HepG2 (cell line): ENCODE results near the gene NRDE2. TPM values are rescaled to one million over a fixed set of nuclear protein-coding genes. Genes with fewer than 3 reads are reported as not detected.

Experiments used
- ATAC-seq: fragments of 200-7000 bp; cut with Tn5 transposase; 3 replicates; pipeline ENCODE4 v1.9.1; 2020; ENCODE audit warnings: mild to moderate bottlenecking, moderate library complexity
- BruUV-seq: library from RNA; stranded (reverse); fragments of 400-500 nt; replicated peaks from 2 replicates; lab custom pipeline; 2021; lab: Mats Ljungman, UMichigan
- CTCF ChIA-PET: fragments of 300-600 bp; formaldehyde crosslinking; extraction: SDS; loops from one replicate; lab custom pipeline; 2021; ENCODE audit warnings: low total read pairs, inconsistent platforms, low intra/inter-chr PET ratio; lab: Yijun Ruan, JAX
- POLR2A ChIA-PET: fragments of 350-600 bp; sonication (Branson Sonifier 250); formaldehyde crosslinking; loops from one replicate; lab custom pipeline; 2020; ENCODE audit warnings: antibody characterized with exemption, inconsistent platforms; lab: Yijun Ruan, JAX
- DNase-seq: peaks from one replicate; pipeline ENCODE4 v3.0.0-alpha.2; 2015; ENCODE audit warnings: low spot score
- FAIRE-seq: peaks from 3 replicates; lab custom pipeline; 2011; peaks lifted over from hg19 to GRCh38; lab: Jason Lieb, UNC
- H2AFZ ChIP-seq: one replicate; pipeline ENCODE4 v1.6.1; 2011; ENCODE audit warnings: low read length, inconsistent platforms
- H3K27ac ChIP-seq: fragments of 300-600 bp; 3 replicates; pipeline ENCODE4 v1.8.0; 2011; ENCODE audit warnings: mixed run types, mild to moderate bottlenecking, mixed read lengths, low read length, inconsistent platforms; ENCODE audit not compliant: insufficient read depth; ENCODE audit errors: extremely low read length
- H3K27me3 ChIP-seq, 2 experiments: fragments of 200-600 bp in 1 of 2; 2 replicates in 1 of 2; 3 replicates in 1 of 2; pipeline versions ENCODE4 v1.6.0 to v1.8.0; 2011; ENCODE audit warnings: low read length in 2 of 2, mild to moderate bottlenecking in 2 of 2, moderate library complexity in 2 of 2, inconsistent platforms in 1 of 2; ENCODE audit not compliant: insufficient read depth in 2 of 2, control insufficient read depth in 1 of 2
- H3K36me3 ChIP-seq, 2 experiments: fragments of 200-600 bp in 1 of 2; replicated peaks in 1 of 2; 2 replicates in 1 of 2; 3 replicates in 1 of 2; pipeline versions ENCODE4 v1.5.1 to v1.8.0; 2011; ENCODE audit warnings: low read length in 2 of 2, inconsistent platforms in 1 of 2; ENCODE audit not compliant: insufficient read depth in 2 of 2, control insufficient read depth in 1 of 2
- H3K4me1 ChIP-seq: 2 replicates; pipeline ENCODE4 v1.5.1; 2012; ENCODE audit warnings: low read length, inconsistent platforms; ENCODE audit not compliant: insufficient read depth
- H3K4me2 ChIP-seq: 2 replicates; pipeline ENCODE4 v1.6.0; 2011; ENCODE audit warnings: low read depth, low read length, inconsistent platforms
- H3K4me3 ChIP-seq, 3 experiments: fragments of 200-600 bp in 1 of 3; sonication (generic), shearing (Covaris generic) in 1 of 3; replicated peaks in 1 of 3; 2 replicates each; pipeline ENCODE4 v1.5.1; 2011 to 2016; ENCODE audit warnings: low read length in 3 of 3, inconsistent platforms in 2 of 3, low read depth in 2 of 3, mild to moderate bottlenecking in 2 of 3, control low read depth in 1 of 3, mixed read lengths in 1 of 3; ENCODE audit not compliant: insufficient read depth in 1 of 3
- H3K79me2 ChIP-seq: one replicate; pipeline ENCODE4 v1.6.1; 2011; ENCODE audit warnings: low read length, inconsistent platforms; ENCODE audit not compliant: insufficient read depth
- H3K9ac ChIP-seq: 2 replicates; pipeline ENCODE4 v1.6.0; 2011; ENCODE audit warnings: mild to moderate bottlenecking, low read depth, low read length, inconsistent platforms; ENCODE audit not compliant: insufficient read depth
- H3K9me3 ChIP-seq: 2 replicates; pipeline ENCODE4 v1.5.1; 2012; ENCODE audit warnings: mild to moderate bottlenecking, low read length
- H4K20me1 ChIP-seq: 2 replicates; pipeline ENCODE4 v1.6.0; 2011; ENCODE audit warnings: inconsistent platforms, mild to moderate bottlenecking, low read length, moderate library complexity; ENCODE audit not compliant: insufficient read depth
- ASH2L ChIP-seq: fragments of 300-600, 200-600 bp; sonication (generic); IDR thresholded peaks from 2 replicates; pipeline ENCODE4 v1.7.0; 2017; ENCODE audit warnings: low read depth, mild to moderate bottlenecking, moderate library complexity, mixed read lengths, low read length; ENCODE audit not compliant: insufficient read length
- DNMT3B ChIP-seq: conservative IDR thresholded peaks from 2 replicates; pipeline ENCODE4 v1.6.1; 2016; ENCODE audit warnings: missing biosample characterization, control low read depth
- HDAC2 ChIP-seq: sonication (generic); formaldehyde crosslinking; IDR thresholded peaks from 2 replicates; pipeline ENCODE4 v1.4.0; 2020; ENCODE audit warnings: missing genetic modification reagents
- NKX3-1 ChIP-seq: sonication (generic); formaldehyde crosslinking; IDR thresholded peaks from 2 replicates; pipeline ENCODE4 v1.5.0; 2020; ENCODE audit warnings: missing genetic modification reagents
- YEATS2 ChIP-seq: sonication (generic); formaldehyde crosslinking; IDR thresholded peaks from 2 replicates; pipeline ENCODE4 v1.4.0; 2020; ENCODE audit warnings: missing genetic modification reagents, borderline replicate concordance
- ZNF274 ChIP-seq: sonication (generic); formaldehyde crosslinking; IDR thresholded peaks from 2 replicates; pipeline ENCODE4 v1.5.1; 2020; ENCODE audit warnings: mild to moderate bottlenecking, missing genetic modification reagents
- ZNF547 ChIP-seq: sonication (generic); formaldehyde crosslinking; IDR thresholded peaks from 2 replicates; pipeline ENCODE4 v1.5.1; 2020; ENCODE audit warnings: mild to moderate bottlenecking, missing genetic modification reagents
- WGBS: methylation state at CpG from one replicate; pipeline ENCODE4 v1.1.6; 2017; ENCODE audit warnings: low lambda C conversion rate; 5-methylcytosine and 5-hydroxymethylcytosine counted together
- in situ Hi-C: cut with HindIII; loops from 2 replicates; pipeline ENCODE4 v1.10.0; 2017; ENCODE audit warnings: low pct_unique_long_range_greater_than_20kb; ENCODE audit not compliant: extremely low pct_ligation_motif_present
- intact Hi-C: fragments of 100-400 bp; cut with micrococcal nuclease; formaldehyde crosslinking; loops from one replicate; pipeline ENCODE4 v1.10.0; 2022; ENCODE audit not compliant: unreplicated experiment
- polyA plus RNA-seq, 8 experiments: library from polyadenylated mRNA; depleted of rRNA in 3 of 8; stranded (reverse) in 7 of 8; unstranded in 1 of 8; fragments of >200 nt; fragmentation: Illumina TruSeq in 4 of 8; extraction: Trizol in 4 of 8; gene quantifications; 2 replicates each; pipeline versions ENCODE4 v1.2.1 to v1.2.3, GENCODE V29; 2011 to 2016; ENCODE audit warnings: low read depth in 4 of 8, missing spikeins in 1 of 8, mixed read lengths in 1 of 8; ENCODE audit not compliant: insufficient read depth in 1 of 8
- total RNA-seq, 5 experiments: library from RNA; depleted of rRNA; stranded (reverse); fragments of >200 nt; fragmentation: Illumina TruSeq; extraction: Trizol; gene quantifications; 2 replicates each; pipeline ENCODE4 v1.2.3, GENCODE V29; 2016; ENCODE audit warnings: low read depth in 1 of 5
- TF ChIP-seq, protein P1 (sequence below): IDR thresholded peaks from 2 replicates; pipeline ENCODE4 v1.6.1; 2018; ENCODE audit warnings: missing genetic modification reagents, mild to moderate bottlenecking, missing compliant biosample characterization
- TF ChIP-seq, protein P2 (sequence below): IDR thresholded peaks from 2 replicates; pipeline ENCODE4 v1.6.1; 2016; ENCODE audit warnings: missing genetic modification reagents, missing compliant biosample characterization
- TF ChIP-seq, protein P3 (sequence below): sonication (generic); formaldehyde crosslinking; conservative IDR thresholded peaks from 2 replicates; pipeline ENCODE4 v1.8.0; 2022; ENCODE audit warnings: mild to moderate bottlenecking, moderate library complexity, missing genetic modification reagents
- TF ChIP-seq, protein P4 (sequence below): sonication (generic); formaldehyde crosslinking; IDR thresholded peaks from 2 replicates; pipeline ENCODE4 v1.4.0; 2020; ENCODE audit warnings: missing genetic modification reagents
- TF ChIP-seq, protein P5 (sequence below): IDR thresholded peaks from 2 replicates; pipeline ENCODE4 v1.6.1; 2016; ENCODE audit warnings: low read depth, control low read depth

Gene NRDE2
- total and polyA plus RNA-seq, 2 of the 13 experiments (the other 11 are each of a cell fraction or from before 2014, with no cell fraction given), result 5.6 to 12.5 TPM

DNA sequence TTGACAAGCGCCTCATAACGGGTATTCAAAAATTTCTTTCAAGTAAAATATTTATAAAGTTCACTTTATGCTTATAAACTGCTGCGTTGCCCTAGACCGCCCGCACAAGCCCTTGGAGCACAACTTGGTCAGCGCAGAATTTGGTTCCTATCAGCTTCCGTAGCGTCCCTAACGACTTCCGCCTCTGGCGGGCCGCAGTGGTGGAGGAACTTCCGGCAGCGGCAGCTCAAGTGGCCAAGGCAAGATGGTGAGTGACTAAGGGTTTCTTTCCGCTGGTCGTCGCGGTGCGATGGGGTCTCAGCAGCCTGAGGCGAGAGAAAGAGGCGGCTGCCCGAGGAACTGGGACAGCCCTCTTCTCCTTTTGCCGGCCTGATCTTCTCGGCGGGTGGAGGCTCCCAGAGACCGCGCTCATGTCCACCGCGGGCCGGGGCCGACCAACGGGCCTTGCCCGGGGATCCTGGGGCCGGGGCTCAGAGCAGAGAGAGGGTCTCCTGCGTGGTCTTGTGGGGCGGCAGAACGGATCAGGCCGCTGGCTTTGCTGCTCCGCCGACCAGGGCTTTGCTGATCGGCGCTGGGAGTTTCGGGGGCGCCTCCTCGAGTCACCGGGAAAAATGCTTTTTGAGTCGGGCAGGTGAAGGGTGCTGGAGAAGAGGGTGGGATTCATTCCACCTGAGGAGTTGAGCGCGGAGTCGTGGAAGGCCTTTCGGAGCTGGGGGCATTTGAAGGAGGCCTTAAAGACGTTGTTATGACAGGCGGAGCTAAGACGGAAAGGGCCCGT is 75.2 kb downstream of the NRDE2 start, which contains the start of gene PSMC1:
Gene PSMC1 (plus strand): TSS at position 200 of the 778 bp plus-strand sequence. CDS start 45 bp downstream, at position 245.
- intact Hi-C loops (no loop called here), in situ Hi-C loops (no loop called here)
- ChIA-PET POLR2A (interaction anchor here (1.1 to 1.2 kb wide), 2 partner anchors 127 to 256 kb away, joined by 3 to 4 read pairs; no protein-coding TSS in a partner anchor), CTCF (no interaction called here)
- peaks cover 29% of the 10 kb centered on the region for H3K79me2 ChIP-seq
- H3K4me1 ChIP-seq, result peaks cover 23% of the 10 kb centered on the region
- peak; percentile 86 for DNase-seq
- H3K9me3 ChIP-seq, result no peaks in the 10 kb centered on the region
- peak; percentile 98 for ATAC-seq
- peak within 1 kb of the TSS; percentile 96 for H3K9ac ChIP-seq
- peak within 1 kb of the TSS; percentile 84 for H3K4me2 ChIP-seq
- H2AFZ ChIP-seq, result peak within 1 kb of the TSS; percentile 100
- peak; percentile 70 for FAIRE-seq
- peak within 1 kb of the TSS; percentile 88 to 99 (median 98) for H3K4me3 ChIP-seq
- peak within 1 kb of the TSS; percentile 74 for H3K27ac ChIP-seq
- H4K20me1 ChIP-seq, result peaks cover 8% of the 10 kb centered on the region; the same call in 1 of the 2 replicates
- under 1% methylated on average over 21 of the region's 55 CpGs for WGBS
- H3K27me3 ChIP-seq, result peaks cover 1 to 14% of the 10 kb centered on the region in 2 experiments; a peak in 2 of 5 replicates
- BruUV-seq, result TSS peak; percentile 63
- H3K36me3 ChIP-seq, result peaks cover 4 to 17% of the 10 kb centered on the region in 2 experiments
- TF ChIP-seq, protein P1, sequence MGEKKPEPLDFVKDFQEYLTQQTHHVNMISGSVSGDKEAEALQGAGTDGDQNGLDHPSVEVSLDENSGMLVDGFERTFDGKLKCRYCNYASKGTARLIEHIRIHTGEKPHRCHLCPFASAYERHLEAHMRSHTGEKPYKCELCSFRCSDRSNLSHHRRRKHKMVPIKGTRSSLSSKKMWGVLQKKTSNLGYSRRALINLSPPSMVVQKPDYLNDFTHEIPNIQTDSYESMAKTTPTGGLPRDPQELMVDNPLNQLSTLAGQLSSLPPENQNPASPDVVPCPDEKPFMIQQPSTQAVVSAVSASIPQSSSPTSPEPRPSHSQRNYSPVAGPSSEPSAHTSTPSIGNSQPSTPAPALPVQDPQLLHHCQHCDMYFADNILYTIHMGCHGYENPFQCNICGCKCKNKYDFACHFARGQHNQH (CRISPR knock-in tag), result peak; percentile 85
- TF ChIP-seq, protein P2, sequence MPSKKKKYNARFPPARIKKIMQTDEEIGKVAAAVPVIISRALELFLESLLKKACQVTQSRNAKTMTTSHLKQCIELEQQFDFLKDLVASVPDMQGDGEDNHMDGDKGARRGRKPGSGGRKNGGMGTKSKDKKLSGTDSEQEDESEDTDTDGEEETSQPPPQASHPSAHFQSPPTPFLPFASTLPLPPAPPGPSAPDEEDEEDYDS (CRISPR knock-in tag), result peak; percentile 71
- 0 out of 2 replicates have a peak, but pooled peaks have one; percentile 25 for TF ChIP-seq NKX3-1 (CRISPR knock-in tag)
- peak; percentile 92 for TF ChIP-seq ZNF274 (CRISPR knock-in tag)
- TF ChIP-seq, protein P3, sequence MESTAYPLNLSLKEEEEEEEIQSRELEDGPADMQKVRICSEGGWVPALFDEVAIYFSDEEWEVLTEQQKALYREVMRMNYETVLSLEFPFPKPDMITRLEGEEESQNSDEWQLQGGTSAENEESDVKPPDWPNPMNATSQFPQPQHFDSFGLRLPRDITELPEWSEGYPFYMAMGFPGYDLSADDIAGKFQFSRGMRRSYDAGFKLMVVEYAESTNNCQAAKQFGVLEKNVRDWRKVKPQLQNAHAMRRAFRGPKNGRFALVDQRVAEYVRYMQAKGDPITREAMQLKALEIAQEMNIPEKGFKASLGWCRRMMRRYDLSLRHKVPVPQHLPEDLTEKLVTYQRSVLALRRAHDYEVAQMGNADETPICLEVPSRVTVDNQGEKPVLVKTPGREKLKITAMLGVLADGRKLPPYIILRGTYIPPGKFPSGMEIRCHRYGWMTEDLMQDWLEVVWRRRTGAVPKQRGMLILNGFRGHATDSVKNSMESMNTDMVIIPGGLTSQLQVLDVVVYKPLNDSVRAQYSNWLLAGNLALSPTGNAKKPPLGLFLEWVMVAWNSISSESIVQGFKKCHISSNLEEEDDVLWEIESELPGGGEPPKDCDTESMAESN (CRISPR knock-in tag), result peak; percentile 71
- peak; percentile 67 for TF ChIP-seq ASH2L
- peak; percentile 84 for TF ChIP-seq ZNF547
- TF ChIP-seq YEATS2 (CRISPR knock-in tag), result peak; percentile 97
- peak; percentile 66; the same call in 1 of the 2 replicates for TF ChIP-seq HDAC2 (CRISPR knock-in tag)
- no peak for TF ChIP-seq DNMT3B (CRISPR knock-in tag)
- TF ChIP-seq, protein P4, sequence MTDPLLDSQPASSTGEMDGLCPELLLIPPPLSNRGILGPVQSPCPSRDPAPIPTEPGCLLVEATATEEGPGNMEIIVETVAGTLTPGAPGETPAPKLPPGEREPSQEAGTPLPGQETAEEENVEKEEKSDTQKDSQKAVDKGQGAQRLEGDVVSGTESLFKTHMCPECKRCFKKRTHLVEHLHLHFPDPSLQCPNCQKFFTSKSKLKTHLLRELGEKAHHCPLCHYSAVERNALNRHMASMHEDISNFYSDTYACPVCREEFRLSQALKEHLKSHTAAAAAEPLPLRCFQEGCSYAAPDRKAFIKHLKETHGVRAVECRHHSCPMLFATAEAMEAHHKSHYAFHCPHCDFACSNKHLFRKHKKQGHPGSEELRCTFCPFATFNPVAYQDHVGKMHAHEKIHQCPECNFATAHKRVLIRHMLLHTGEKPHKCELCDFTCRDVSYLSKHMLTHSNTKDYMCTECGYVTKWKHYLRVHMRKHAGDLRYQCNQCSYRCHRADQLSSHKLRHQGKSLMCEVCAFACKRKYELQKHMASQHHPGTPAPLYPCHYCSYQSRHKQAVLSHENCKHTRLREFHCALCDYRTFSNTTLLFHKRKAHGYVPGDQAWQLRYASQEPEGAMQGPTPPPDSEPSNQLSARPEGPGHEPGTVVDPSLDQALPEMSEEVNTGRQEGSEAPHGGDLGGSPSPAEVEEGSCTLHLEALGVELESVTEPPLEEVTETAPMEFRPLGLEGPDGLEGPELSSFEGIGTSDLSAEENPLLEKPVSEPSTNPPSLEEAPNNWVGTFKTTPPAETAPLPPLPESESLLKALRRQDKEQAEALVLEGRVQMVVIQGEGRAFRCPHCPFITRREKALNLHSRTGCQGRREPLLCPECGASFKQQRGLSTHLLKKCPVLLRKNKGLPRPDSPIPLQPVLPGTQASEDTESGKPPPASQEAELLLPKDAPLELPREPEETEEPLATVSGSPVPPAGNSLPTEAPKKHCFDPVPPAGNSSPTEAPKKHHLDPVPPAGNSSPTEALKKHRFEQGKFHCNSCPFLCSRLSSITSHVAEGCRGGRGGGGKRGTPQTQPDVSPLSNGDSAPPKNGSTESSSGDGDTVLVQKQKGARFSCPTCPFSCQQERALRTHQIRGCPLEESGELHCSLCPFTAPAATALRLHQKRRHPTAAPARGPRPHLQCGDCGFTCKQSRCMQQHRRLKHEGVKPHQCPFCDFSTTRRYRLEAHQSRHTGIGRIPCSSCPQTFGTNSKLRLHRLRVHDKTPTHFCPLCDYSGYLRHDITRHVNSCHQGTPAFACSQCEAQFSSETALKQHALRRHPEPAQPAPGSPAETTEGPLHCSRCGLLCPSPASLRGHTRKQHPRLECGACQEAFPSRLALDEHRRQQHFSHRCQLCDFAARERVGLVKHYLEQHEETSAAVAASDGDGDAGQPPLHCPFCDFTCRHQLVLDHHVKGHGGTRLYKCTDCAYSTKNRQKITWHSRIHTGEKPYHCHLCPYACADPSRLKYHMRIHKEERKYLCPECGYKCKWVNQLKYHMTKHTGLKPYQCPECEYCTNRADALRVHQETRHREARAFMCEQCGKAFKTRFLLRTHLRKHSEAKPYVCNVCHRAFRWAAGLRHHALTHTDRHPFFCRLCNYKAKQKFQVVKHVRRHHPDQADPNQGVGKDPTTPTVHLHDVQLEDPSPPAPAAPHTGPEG (CRISPR knock-in tag), result peak; percentile 91
- TF ChIP-seq, protein P5, sequence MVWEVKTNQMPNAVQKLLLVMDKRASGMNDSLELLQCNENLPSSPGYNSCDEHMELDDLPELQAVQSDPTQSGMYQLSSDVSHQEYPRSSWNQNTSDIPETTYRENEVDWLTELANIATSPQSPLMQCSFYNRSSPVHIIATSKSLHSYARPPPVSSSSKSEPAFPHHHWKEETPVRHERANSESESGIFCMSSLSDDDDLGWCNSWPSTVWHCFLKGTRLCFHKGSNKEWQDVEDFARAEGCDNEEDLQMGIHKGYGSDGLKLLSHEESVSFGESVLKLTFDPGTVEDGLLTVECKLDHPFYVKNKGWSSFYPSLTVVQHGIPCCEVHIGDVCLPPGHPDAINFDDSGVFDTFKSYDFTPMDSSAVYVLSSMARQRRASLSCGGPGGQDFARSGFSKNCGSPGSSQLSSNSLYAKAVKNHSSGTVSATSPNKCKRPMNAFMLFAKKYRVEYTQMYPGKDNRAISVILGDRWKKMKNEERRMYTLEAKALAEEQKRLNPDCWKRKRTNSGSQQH (CRISPR knock-in tag), result peak; percentile 55
